ENCODE results near the gene PIGV. TPM values are rescaled to one million over a fixed set of nuclear protein-coding genes. Genes with fewer than 3 reads are reported as not detected.
"Not testable (repeated sequence)": the region's sequence is repeated elsewhere in the genome, so short reads cannot be mapped to it uniquely, and the experiment has no call there.

PIGV gene
- total RNA-seq, 2 donors from 2014 or later = 14.0 to 18.1 TPM

- H3K4me3 Mint-ChIP-seq = peak overlapping the region; percentile 99
- ATAC-seq (replicated peaks) = no peak
- peaks cover 64% of the 10 kb centered on the region for H3K36me3 Mint-ChIP-seq (ENCODE audit: low read depth)
- no peaks in the 10 kb centered on the region for H3K9me3 Mint-ChIP-seq
- H3K4me1 Mint-ChIP-seq = peaks cover 46% of the 10 kb centered on the region
- no peaks in the 10 kb centered on the region for H3K27me3 Mint-ChIP-seq
- H3K27ac Mint-ChIP-seq = peak overlapping the region; percentile 99
Measured at GRCh38 chr1:26827663-26828062, 39.9 kb downstream of the PIGV start.

GRCh38 chr1:26828411-26828991 is 40.8 kb downstream of the PIGV start:
- Mint-ChIP-seq H3K4me1 (peaks cover 50% of the 10 kb centered on the region), H3K4me3 (peak overlapping the region; percentile 99), H3K9me3 (no peaks in the 10 kb centered on the region), H3K27me3 (no peaks in the 10 kb centered on the region), H3K36me3 (ENCODE audit: low read depth) (peaks cover 73% of the 10 kb centered on the region), H3K27ac (peak overlapping the region; percentile 99)
- ATAC-seq (replicated peaks) = peak; percentile 54

DNA sequence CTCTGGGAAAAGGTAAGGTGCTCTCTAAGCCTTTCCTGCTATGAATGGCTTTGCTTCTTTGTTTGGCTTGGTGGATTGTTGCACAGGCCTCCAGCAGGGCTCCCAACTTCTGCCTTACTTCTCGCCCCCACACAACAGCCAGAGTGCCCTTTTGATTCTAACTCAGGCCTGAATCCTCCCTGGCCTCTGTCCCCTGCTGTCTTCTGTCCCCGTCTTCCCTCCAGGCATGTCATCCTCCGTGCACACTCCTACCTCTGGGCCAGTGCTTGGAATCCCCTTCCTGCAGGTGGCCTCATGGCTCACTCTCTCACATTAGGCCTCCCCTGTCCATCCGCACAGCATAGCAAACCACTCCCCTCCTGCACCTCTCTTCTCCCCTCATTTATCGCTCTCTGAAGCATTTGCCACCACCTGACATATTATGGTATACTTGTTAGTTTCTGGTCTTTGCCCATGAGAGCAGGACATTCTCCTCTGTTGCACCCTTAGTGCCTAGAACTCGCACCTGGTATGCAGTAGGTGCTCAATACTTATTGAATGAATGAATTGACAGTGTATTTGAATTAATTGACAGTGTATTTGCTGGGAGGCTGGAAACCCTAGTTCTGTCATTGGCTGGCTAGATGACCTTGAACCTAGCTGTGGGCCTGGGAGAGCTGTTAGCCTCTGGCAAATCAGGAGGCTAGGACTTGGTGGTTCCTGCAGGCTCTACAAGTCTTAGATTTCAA is 41.6 kb downstream of the PIGV start:
- H3K27me3 Mint-ChIP-seq = no peaks in the 10 kb centered on the region
- no peak for ATAC-seq (replicated peaks)
- peaks cover 81% of the 10 kb centered on the region for H3K36me3 Mint-ChIP-seq (ENCODE audit: low read depth)
- peak overlapping the region; percentile 99 for H3K4me3 Mint-ChIP-seq
- peak overlapping the region; percentile 99 for H3K27ac Mint-ChIP-seq
- no peaks in the 10 kb centered on the region for H3K9me3 Mint-ChIP-seq
- peaks cover 58% of the 10 kb centered on the region for H3K4me1 Mint-ChIP-seq

- ATAC-seq (replicated peaks) = no peak
- Mint-ChIP-seq H3K9me3 (no peaks in the 10 kb centered on the region), H3K27ac (peak overlapping the region; percentile 99), H3K4me1 (peaks cover 59% of the 10 kb centered on the region), H3K4me3 (peak overlapping the region; percentile 99), H3K36me3 (ENCODE audit: low read depth) (peaks cover 97% of the 10 kb centered on the region), H3K27me3 (no peaks in the 10 kb centered on the region)
Measured at GRCh38 chr1:26831059-26831458, 43.3 kb downstream of the PIGV start.

- Mint-ChIP-seq H3K27me3 (no peaks in the 10 kb centered on the region), H3K4me1 (peaks cover 59% of the 10 kb centered on the region), H3K27ac (peak overlapping the region; percentile 99), H3K4me3 (peak overlapping the region; percentile 99), H3K36me3 (ENCODE audit: low read depth) (peaks cover 99% of the 10 kb centered on the region), H3K9me3 (no peaks in the 10 kb centered on the region)
- no peak for ATAC-seq (replicated peaks)
Measured at GRCh38 chr1:26831546-26832248, 43.9 kb downstream of the PIGV start.

DNA sequence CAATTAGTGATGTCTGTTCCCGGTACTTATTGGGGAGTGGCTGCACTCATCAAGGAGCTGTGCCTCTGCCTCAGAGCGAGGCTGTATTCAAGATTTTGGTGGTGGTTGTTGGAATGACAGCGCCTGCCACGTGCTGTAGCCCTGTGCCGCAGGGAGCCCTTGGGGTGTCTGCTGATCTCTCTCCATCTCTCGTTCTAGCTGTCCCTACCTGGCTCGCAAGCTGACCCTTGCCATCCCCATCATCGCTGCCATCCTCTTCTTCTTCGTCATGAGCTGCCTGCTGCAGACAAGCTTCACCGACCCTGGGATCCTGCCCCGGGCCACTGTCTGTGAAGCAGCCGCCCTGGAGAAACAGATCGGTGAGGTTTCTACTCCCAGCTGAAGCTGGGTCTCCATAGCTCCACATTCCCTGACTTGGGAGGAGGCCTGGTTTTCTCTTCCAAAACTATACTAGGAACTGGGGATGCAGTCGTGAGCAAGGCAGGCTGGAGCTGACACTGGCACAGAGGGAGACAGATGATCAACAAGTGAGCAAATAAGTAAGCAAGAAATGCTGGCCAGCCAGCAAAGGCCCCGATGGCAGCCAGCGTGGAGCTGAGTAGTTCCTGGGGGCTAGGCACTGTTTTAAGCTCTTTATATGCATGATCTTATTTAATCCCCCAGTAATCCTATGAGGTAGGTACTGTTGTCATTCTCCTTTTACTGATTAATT is 44.7 kb downstream of the PIGV start:
- Mint-ChIP-seq H3K4me3 (peak overlapping the region; percentile 99), H3K36me3 (ENCODE audit: low read depth) (peaks cover 99% of the 10 kb centered on the region)
- ATAC-seq (replicated peaks) = no peak

GRCh38 chr1:26833432-26834405 is 46.0 kb downstream of the PIGV start:
- peak; percentile 97 for ATAC-seq (replicated peaks)
- H3K4me1 Mint-ChIP-seq = peaks cover 69% of the 10 kb centered on the region
- peak overlapping the region; percentile 99 for H3K4me3 Mint-ChIP-seq
- no peaks in the 10 kb centered on the region for H3K27me3 Mint-ChIP-seq
- H3K27ac Mint-ChIP-seq = peak overlapping the region; percentile 99
- H3K9me3 Mint-ChIP-seq = no peaks in the 10 kb centered on the region
- H3K36me3 Mint-ChIP-seq (ENCODE audit: low read depth) = peaks cover 99% of the 10 kb centered on the region

More for the DNA sequence above, 44.7 kb downstream of the PIGV start:
- Mint-ChIP-seq H3K9me3 (no peaks in the 10 kb centered on the region), H3K4me1 (peaks cover 59% of the 10 kb centered on the region), H3K27ac (peak overlapping the region; percentile 99), H3K27me3 (no peaks in the 10 kb centered on the region)

- H3K27me3 Mint-ChIP-seq; H3K9me3 Mint-ChIP-seq; ATAC-seq (replicated peaks): not testable (repeated sequence)
- Mint-ChIP-seq H3K4me3 (peak overlapping the region; percentile 71), H3K27ac (peak overlapping the region; percentile 85), H3K36me3 (ENCODE audit: low read depth) (peaks cover 99% of the 10 kb centered on the region), H3K4me1 (peaks cover 46% of the 10 kb centered on the region)
Measured at GRCh38 chr1:26837665-26838064, 49.9 kb downstream of the PIGV start.

DNA sequence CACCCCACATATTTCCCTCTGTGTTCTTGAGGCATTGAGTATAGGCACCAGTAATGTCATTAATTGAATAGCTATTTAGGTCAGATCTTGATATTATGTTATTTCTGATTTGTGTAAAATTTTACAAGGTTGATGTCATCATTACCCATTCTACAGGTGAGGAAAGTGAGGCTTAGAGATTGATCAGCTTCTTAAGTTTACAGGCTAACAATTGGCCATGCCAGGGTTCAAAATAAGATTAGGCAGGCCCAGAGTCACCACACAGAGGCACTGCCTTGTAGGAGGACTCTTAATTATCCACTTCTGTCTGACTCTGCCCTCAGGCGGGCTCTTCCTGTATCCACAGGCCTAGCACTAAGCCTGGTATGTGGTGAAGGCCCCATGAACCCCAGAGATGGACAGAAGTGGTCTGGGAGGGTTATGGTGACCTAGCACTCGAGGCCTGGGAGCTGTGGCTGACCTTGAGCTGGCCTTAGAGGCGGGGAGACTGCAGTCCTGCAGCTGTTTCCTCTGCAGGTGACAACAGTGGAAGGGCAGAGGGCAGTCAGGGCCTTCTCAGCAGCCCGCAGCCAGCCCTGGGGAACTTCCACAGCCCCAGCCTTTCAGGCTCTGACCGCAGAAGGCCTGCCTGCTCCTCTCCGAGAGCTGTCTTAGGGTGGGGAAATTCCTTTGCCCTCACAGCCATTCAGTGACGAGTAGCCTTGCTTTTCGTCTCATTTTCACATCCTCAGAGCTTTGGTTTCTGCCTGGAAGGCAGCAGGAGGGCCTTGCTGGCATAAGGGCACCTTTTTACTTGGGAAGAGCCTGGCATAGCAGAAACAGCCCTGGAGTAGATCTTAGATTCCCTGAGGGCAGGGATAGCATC is 51.0 kb downstream of the PIGV start:
- Mint-ChIP-seq H3K4me3 (peak overlapping the region; percentile 71), H3K4me1 (peaks cover 36% of the 10 kb centered on the region), H3K9me3 (no peaks in the 10 kb centered on the region), H3K27me3 (no peaks in the 10 kb centered on the region), H3K27ac (peak overlapping the region; percentile 85), H3K36me3 (ENCODE audit: low read depth) (peaks cover 99% of the 10 kb centered on the region)
- ATAC-seq (replicated peaks) = peak; percentile 99

- peak; percentile 17 for ATAC-seq (replicated peaks)
- H3K36me3 Mint-ChIP-seq (ENCODE audit: low read depth) = peaks cover 99% of the 10 kb centered on the region
- peak overlapping the region; percentile 71 for H3K4me3 Mint-ChIP-seq
- no peaks in the 10 kb centered on the region for H3K9me3 Mint-ChIP-seq
- H3K4me1 Mint-ChIP-seq = peaks cover 31% of the 10 kb centered on the region
- no peaks in the 10 kb centered on the region for H3K27me3 Mint-ChIP-seq
- peak overlapping the region; percentile 85 for H3K27ac Mint-ChIP-seq
Measured at GRCh38 chr1:26839339-26839722, 51.6 kb downstream of the PIGV start.

DNA sequence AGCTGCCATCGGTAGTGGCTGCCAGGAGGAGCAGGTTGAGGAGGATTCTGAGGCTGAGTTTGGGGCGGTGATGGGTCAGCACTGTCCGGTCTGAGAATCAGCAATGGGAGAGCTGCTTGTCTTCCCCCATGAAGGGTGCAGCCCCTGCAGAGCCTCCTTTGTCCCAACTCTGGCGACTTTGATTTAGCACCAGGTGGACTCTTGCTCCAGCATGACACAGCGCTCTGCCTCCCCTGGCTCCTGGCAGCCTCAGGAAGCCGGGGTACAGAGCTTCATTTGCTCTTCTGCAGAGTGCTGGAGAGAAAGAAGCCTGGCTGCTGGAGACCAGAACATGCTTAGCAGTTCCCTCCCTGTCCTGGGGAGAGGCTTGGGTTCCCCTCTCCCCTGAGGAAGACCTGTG is 52.0 kb downstream of the PIGV start:
- Mint-ChIP-seq H3K9me3 (no peaks in the 10 kb centered on the region), H3K27ac (peak overlapping the region; percentile 85), H3K4me1 (peaks cover 30% of the 10 kb centered on the region), H3K4me3 (peak overlapping the region; percentile 71), H3K36me3 (ENCODE audit: low read depth) (peaks cover 99% of the 10 kb centered on the region), H3K27me3 (no peaks in the 10 kb centered on the region)
- ATAC-seq (replicated peaks) = no peak

DNA sequence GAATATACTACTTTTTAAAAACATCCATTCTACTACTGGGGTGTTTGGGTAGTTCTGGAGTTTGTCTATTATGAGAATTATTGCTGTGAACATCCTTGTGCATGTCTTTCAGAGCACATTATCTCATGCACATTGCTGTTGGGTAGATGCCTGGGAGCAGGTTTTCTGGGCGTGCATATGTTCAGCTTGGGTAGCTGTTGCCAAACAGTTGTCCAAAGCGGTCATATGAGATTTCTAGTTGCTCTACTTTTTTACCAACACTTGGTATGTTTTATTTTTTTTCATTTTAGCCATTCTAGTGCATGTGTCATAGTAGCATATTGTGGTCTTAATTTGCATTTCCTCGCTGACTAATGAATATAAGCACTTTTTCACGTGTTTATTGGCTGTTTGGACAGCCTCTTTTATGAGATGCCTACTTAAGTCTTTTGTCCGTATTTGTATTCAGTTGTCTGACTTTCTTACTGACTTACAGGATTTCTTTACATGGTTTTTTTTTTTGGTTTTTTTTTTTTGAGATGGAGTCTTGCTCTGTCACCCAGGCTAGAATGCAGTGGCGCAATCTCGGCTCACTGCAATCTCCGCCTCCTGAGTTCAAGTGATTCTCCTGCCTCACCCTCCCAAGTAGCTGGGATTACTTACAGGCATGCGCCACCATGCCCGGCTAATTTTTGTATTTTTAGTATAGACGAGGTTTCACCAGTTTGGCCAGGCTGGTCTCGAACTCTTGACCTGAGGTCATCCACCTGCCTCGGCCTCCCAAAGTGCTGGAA is 56.9 kb downstream of the PIGV start:
- H3K4me3 Mint-ChIP-seq = no peak overlapping the region
- peak overlapping the region; percentile 8 for H3K27ac Mint-ChIP-seq
- no peaks in the 10 kb centered on the region for H3K9me3 Mint-ChIP-seq
- peak; percentile 48 for ATAC-seq (replicated peaks)
- H3K27me3 Mint-ChIP-seq = no peaks in the 10 kb centered on the region
- peaks cover 100% of the 10 kb centered on the region for H3K36me3 Mint-ChIP-seq (ENCODE audit: low read depth)
- H3K4me1 Mint-ChIP-seq = peaks cover 17% of the 10 kb centered on the region
